Measurements from ENCODE around the gene SUGCT. TPM values are rescaled to one million over a fixed set of nuclear protein-coding genes. Genes with fewer than 3 reads are reported as not detected.

The SUGCT gene
- total RNA-seq, 2 experiments from 2014 or later = not detected

DNA sequence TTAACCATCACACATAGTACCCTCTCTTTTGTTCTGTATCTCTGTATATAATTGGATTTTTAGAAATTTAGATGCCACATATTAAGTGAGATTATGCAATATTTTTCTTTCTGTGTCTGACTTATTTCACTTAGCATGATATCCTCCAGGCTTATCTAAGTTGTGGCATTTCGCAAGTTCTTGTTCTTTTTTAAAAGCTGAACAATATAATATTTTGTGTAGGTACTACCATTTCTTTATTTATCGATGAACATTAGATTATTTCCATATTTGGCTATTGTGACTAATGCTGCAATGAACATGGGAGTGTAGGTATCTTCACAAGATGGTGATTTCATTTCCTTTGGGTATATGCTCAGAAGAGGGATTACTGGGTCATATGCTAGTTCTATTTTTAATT, 295.0 kb downstream of the SUGCT start:
- Histone ChIP-seq H4K20me1 (ENCODE audit: insufficient read depth, low read length) (no peaks in the 10 kb centered on the region), H3K36me3 (ENCODE audit: insufficient read depth, low read length) (no peaks in the 10 kb centered on the region), H3K4me3 (ENCODE audit: low read depth, low read length, poor library complexity, severe bottlenecking) (no peak overlapping the region), H3K9me3 (ENCODE audit: low read length) (no peaks in the 10 kb centered on the region), H3K79me2 (ENCODE audit: insufficient read depth, low read depth, low read length) (no peaks in the 10 kb centered on the region), H3K27ac (ENCODE audit: low read depth, low read length, poor library complexity, severe bottlenecking) (no peak overlapping the region), H3K4me2 (ENCODE audit: low read length) (no peak overlapping the region), H3K4me1 (ENCODE audit: insufficient read depth, low read length, poor library complexity, severe bottlenecking) (no peaks in the 10 kb centered on the region), H2AFZ (ENCODE audit: low read length) (no peak overlapping the region), H3K9me2 (ENCODE audit: insufficient read depth, low read length) (no peaks in the 10 kb centered on the region)
- ChIA-PET CTCF (ENCODE audit: unreplicated experiment) (no interaction called here), POLR2A (no interaction called here)
- no peak for DNase-seq (ENCODE audit: low spot score)
- intact Hi-C loops (cut with micrococcal nuclease; ENCODE audit: unreplicated experiment) = no loop called here
- BruUV-seq (replicated peaks) = no TSS peak
- no peak for TF ChIP-seq EZH2phosphoT487 (IDR thresholded peaks at IDR 0.05; ENCODE audit: borderline replicate concordance, low read depth, low read length)
- TF ChIP-seq, protein P1, sequence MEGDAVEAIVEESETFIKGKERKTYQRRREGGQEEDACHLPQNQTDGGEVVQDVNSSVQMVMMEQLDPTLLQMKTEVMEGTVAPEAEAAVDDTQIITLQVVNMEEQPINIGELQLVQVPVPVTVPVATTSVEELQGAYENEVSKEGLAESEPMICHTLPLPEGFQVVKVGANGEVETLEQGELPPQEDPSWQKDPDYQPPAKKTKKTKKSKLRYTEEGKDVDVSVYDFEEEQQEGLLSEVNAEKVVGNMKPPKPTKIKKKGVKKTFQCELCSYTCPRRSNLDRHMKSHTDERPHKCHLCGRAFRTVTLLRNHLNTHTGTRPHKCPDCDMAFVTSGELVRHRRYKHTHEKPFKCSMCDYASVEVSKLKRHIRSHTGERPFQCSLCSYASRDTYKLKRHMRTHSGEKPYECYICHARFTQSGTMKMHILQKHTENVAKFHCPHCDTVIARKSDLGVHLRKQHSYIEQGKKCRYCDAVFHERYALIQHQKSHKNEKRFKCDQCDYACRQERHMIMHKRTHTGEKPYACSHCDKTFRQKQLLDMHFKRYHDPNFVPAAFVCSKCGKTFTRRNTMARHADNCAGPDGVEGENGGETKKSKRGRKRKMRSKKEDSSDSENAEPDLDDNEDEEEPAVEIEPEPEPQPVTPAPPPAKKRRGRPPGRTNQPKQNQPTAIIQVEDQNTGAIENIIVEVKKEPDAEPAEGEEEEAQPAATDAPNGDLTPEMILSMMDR (conservative IDR thresholded peaks at IDR 0.05; ENCODE audit: low read length) = no peak

DNA sequence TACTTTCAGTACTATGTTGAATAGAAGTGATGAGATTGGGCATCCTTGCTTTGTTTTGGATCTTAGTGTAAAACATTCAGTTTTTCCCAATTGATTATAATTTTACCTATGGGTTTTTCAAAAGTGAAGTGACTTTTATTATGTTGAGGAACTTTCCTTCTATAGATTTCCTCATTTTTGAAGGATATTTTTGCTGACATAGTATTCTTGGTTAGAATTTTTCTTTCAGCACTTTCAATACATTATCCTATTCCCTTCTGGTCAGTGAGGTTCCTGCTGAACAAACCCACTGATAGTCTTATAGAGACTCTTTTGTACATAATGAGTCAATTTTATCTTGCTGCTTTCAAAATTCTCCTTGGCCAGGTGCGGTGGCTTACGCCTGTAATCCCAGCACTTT, 297.2 kb downstream of the SUGCT start:
- ChIA-PET POLR2A (no interaction called here), CTCF (ENCODE audit: unreplicated experiment) (no interaction called here)
- Histone ChIP-seq H3K4me1 (ENCODE audit: insufficient read depth, low read length, poor library complexity, severe bottlenecking) (no peaks in the 10 kb centered on the region), H3K9me2 (ENCODE audit: insufficient read depth, low read length) (no peaks in the 10 kb centered on the region), H4K20me1 (ENCODE audit: insufficient read depth, low read length) (no peaks in the 10 kb centered on the region), H2AFZ (ENCODE audit: low read length) (no peak overlapping the region), H3K27ac (ENCODE audit: low read depth, low read length, poor library complexity, severe bottlenecking) (no peak overlapping the region), H3K4me3 (ENCODE audit: low read depth, low read length, poor library complexity, severe bottlenecking) (no peak overlapping the region), H3K4me2 (ENCODE audit: low read length) (no peak overlapping the region), H3K79me2 (ENCODE audit: insufficient read depth, low read depth, low read length) (no peaks in the 10 kb centered on the region), H3K36me3 (ENCODE audit: insufficient read depth, low read length) (no peaks in the 10 kb centered on the region), H3K9me3 (ENCODE audit: low read length) (no peaks in the 10 kb centered on the region)
- no peak for TF ChIP-seq EZH2phosphoT487 (IDR thresholded peaks at IDR 0.05; ENCODE audit: borderline replicate concordance, low read depth, low read length)
- TF ChIP-seq, protein P1 (conservative IDR thresholded peaks at IDR 0.05; ENCODE audit: low read length) = no peak
- intact Hi-C loops (cut with micrococcal nuclease; ENCODE audit: unreplicated experiment) = no loop called here
- DNase-seq (ENCODE audit: low spot score) = no peak
- no TSS peak for BruUV-seq (replicated peaks)

DNA sequence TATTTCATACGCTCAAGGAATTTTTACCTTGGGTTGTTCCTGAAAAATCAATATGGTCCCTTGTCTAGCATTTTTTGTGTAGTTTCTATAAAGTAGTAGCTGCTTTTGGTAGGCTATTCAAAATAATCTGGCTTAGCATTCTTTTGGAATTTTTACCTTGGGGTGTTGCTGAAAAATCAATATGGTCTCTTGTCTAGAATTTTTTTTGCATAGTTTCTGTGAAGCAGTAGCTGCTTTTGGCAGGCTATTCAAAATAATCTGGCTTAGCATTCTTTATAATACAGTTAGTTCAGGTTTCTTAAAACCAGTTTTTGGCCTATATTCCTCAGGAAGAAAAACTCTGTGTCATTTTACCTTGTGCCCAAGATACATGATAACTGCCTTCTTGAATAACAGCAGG, 301.9 kb downstream of the SUGCT start:
- Histone ChIP-seq H2AFZ (ENCODE audit: low read length) (no peak overlapping the region), H4K20me1 (ENCODE audit: insufficient read depth, low read length) (no peaks in the 10 kb centered on the region), H3K4me2 (ENCODE audit: low read length) (no peak overlapping the region), H3K79me2 (ENCODE audit: insufficient read depth, low read depth, low read length) (no peaks in the 10 kb centered on the region), H3K9me2 (ENCODE audit: insufficient read depth, low read length) (no peaks in the 10 kb centered on the region), H3K36me3 (ENCODE audit: insufficient read depth, low read length) (no peaks in the 10 kb centered on the region), H3K27ac (ENCODE audit: low read depth, low read length, poor library complexity, severe bottlenecking) (no peak overlapping the region), H3K9me3 (ENCODE audit: low read length) (no peaks in the 10 kb centered on the region), H3K4me1 (ENCODE audit: insufficient read depth, low read length, poor library complexity, severe bottlenecking) (no peaks in the 10 kb centered on the region), H3K4me3 (ENCODE audit: low read depth, low read length, poor library complexity, severe bottlenecking) (no peak overlapping the region)
- BruUV-seq (replicated peaks) = no TSS peak
- DNase-seq (ENCODE audit: low spot score) = no peak
- intact Hi-C loops (cut with micrococcal nuclease; ENCODE audit: unreplicated experiment) = no loop called here
- ChIA-PET POLR2A (no interaction called here), CTCF (ENCODE audit: unreplicated experiment) (no interaction called here)
- TF ChIP-seq, protein P1 (conservative IDR thresholded peaks at IDR 0.05; ENCODE audit: low read length) = no peak
- no peak for TF ChIP-seq EZH2phosphoT487 (IDR thresholded peaks at IDR 0.05; ENCODE audit: borderline replicate concordance, low read depth, low read length)

Data from OCI-LY7 (cell line).